Measurements from ENCODE around the gene ZCCHC24. TPM values are rescaled to one million over a fixed set of nuclear protein-coding genes. Genes with fewer than 3 reads are reported as not detected.
A peak's percentile ranks its signal among the peaks of the same experiment; 100 is the strongest.

The ZCCHC24 gene
- total and polyA plus RNA-seq, 7 donors = 11.2 to 112 (median 43.0) TPM

- intact Hi-C loops (cut with DNase I) = no loop called here
- no peak for TF ChIP-seq CTCF (IDR thresholded peaks at IDR 0.05)
- Histone ChIP-seq H3K4me3 (no peak overlapping the region), H3K27ac (peak overlapping the region; percentile 4), H3K36me3 (ENCODE audit: insufficient read depth in 1 of 2, low read depth in 1 of 2) (no peaks in the 10 kb centered on the region), H3K4me1 (peaks cover under 1% of the 10 kb centered on the region), H3K27me3 (ENCODE audit: insufficient read depth in 3 of 3, low read length in 2 of 3) (no peaks in the 10 kb centered on the region), H3K9me3 (no peaks in the 10 kb centered on the region)
- WGBS, 3 donors = 40 to 66% (median 47%) methylated on average over 4 of the region's 4 CpGs
- no peak for DNase-seq
- no peak for ATAC-seq
These were observed 37.3 kb upstream of the ZCCHC24 start for GRCh38 chr10:79482741-79483140.

- intact Hi-C loops (cut with DNase I) = no loop called here
- 62 to 86% (median 79%) methylated on average over 1 of the region's 1 CpG for WGBS, 3 donors
- peak overlapping the region; percentile 4 for H3K27ac ChIP-seq
These were observed 36.9 kb upstream of the ZCCHC24 start for GRCh38 chr10:79482304-79482703.

GRCh38 chr10:79479283-79479909 lies 34.0 kb upstream of the ZCCHC24 start:
- WGBS, 3 donors = 85 to 90% (median 89%) methylated on average over 3 of the region's 3 CpGs
- TF ChIP-seq CTCF (IDR thresholded peaks at IDR 0.05) = no peak
- H3K4me3 ChIP-seq = no peak overlapping the region
- no peaks in the 10 kb centered on the region for H3K36me3 ChIP-seq (ENCODE audit: insufficient read depth in 1 of 2, low read depth in 1 of 2)
- no peaks in the 10 kb centered on the region for H3K9me3 ChIP-seq
- intact Hi-C loops (cut with DNase I) = no loop called here
- ATAC-seq = no peak
- DNase-seq = no peak
- no peaks in the 10 kb centered on the region for H3K4me1 ChIP-seq
- no peaks in the 10 kb centered on the region for H3K27me3 ChIP-seq (ENCODE audit: insufficient read depth in 3 of 3, low read length in 2 of 3)
- no peak overlapping the region for H3K27ac ChIP-seq

More at GRCh38 chr10:79482304-79482703, 36.9 kb upstream of the ZCCHC24 start:
- ATAC-seq (no peak), DNase-seq (no peak)
- no peaks in the 10 kb centered on the region for H3K4me1 ChIP-seq
- no peaks in the 10 kb centered on the region for H3K9me3 ChIP-seq
- H3K4me3 ChIP-seq = no peak overlapping the region
- H3K36me3 ChIP-seq (ENCODE audit: insufficient read depth in 1 of 2, low read depth in 1 of 2) = no peaks in the 10 kb centered on the region
- TF ChIP-seq CTCF (IDR thresholded peaks at IDR 0.05) = no peak
- H3K27me3 ChIP-seq (ENCODE audit: insufficient read depth in 3 of 3, low read length in 2 of 3) = no peaks in the 10 kb centered on the region

- 92 to 93% (median 93%) methylated on average over 7 of the region's 7 CpGs for WGBS, 3 donors
- Histone ChIP-seq H3K9me3 (no peaks in the 10 kb centered on the region), H3K36me3 (ENCODE audit: insufficient read depth in 1 of 2, low read depth in 1 of 2) (no peaks in the 10 kb centered on the region), H3K27me3 (ENCODE audit: insufficient read depth in 3 of 3, low read length in 2 of 3) (no peaks in the 10 kb centered on the region), H3K4me1 (no peaks in the 10 kb centered on the region), H3K4me3 (no peak overlapping the region), H3K27ac (no peak overlapping the region)
- no peak for ATAC-seq
- no peak for TF ChIP-seq CTCF (IDR thresholded peaks at IDR 0.05)
- DNase-seq = no peak
- intact Hi-C loops (cut with DNase I) = no loop called here
These were observed 32.0 kb upstream of the ZCCHC24 start for GRCh38 chr10:79477456-79477855.

- intact Hi-C loops (cut with DNase I) = no loop called here
- ATAC-seq (no peak), DNase-seq (no peak)
- H3K4me3 ChIP-seq = no peak overlapping the region
- H3K27ac ChIP-seq = no peak overlapping the region
- TF ChIP-seq CTCF (IDR thresholded peaks at IDR 0.05) = no peak
- H3K36me3 ChIP-seq (ENCODE audit: insufficient read depth in 1 of 2, low read depth in 1 of 2) = no peaks in the 10 kb centered on the region
- no peaks in the 10 kb centered on the region for H3K4me1 ChIP-seq
- H3K27me3 ChIP-seq (ENCODE audit: insufficient read depth in 3 of 3, low read length in 2 of 3) = no peaks in the 10 kb centered on the region
- no peaks in the 10 kb centered on the region for H3K9me3 ChIP-seq
These were observed 31.2 kb upstream of the ZCCHC24 start for GRCh38 chr10:79476645-79477044.
